Endodermal cell (in vitro differentiated cells): Measurements from ENCODE around the gene ZNF512. TPM values are rescaled to one million over a fixed set of nuclear protein-coding genes. Genes with fewer than 3 reads are reported as not detected.

Experiments used
- DNase-seq: peaks from one replicate; pipeline ENCODE4 v3.0.0-alpha.2; 2017
- H3K27ac ChIP-seq: 2 replicates; pipeline ENCODE4 v1.5.1; 2013; ENCODE audit warnings: mild to moderate bottlenecking, low read depth, low read length, moderate library complexity
- H3K27me3 ChIP-seq: 2 replicates; pipeline ENCODE4 v1.6.1; 2013; ENCODE audit warnings: mild to moderate bottlenecking, low read length, moderate library complexity; ENCODE audit not compliant: insufficient read depth, control insufficient read depth, poor library complexity, severe bottlenecking
- H3K36me3 ChIP-seq: 2 replicates; pipeline ENCODE4 v1.7.0; 2013; ENCODE audit warnings: mild to moderate bottlenecking, low read length, moderate library complexity; ENCODE audit not compliant: control insufficient read depth, insufficient read depth
- H3K4me1 ChIP-seq: one replicate; pipeline ENCODE4 v1.7.0; 2013; ENCODE audit warnings: low read length; ENCODE audit not compliant: control insufficient read depth, insufficient read depth
- H3K4me3 ChIP-seq: 2 replicates; pipeline ENCODE4 v1.5.1; 2013; ENCODE audit warnings: mild to moderate bottlenecking, low read length, moderate library complexity
- H3K9ac ChIP-seq: 2 replicates; pipeline ENCODE4 v1.6.1; 2013; ENCODE audit warnings: mild to moderate bottlenecking, low read length, moderate library complexity; ENCODE audit not compliant: poor library complexity, severe bottlenecking; ENCODE audit errors: extremely low read depth
- H3K9me3 ChIP-seq: 2 replicates; pipeline ENCODE4 v1.6.1; 2013; ENCODE audit warnings: mild to moderate bottlenecking, low read length, moderate library complexity; ENCODE audit not compliant: control insufficient read depth
- H3K27ac Mint-ChIP-seq: 2 replicates; pipeline ENCODE4 v1.8.0; 2020; ENCODE audit warnings: mixed read lengths
- H3K27me3 Mint-ChIP-seq: 2 replicates; pipeline ENCODE4 v1.8.0; 2021; ENCODE audit warnings: mild to moderate bottlenecking, mixed read lengths; ENCODE audit not compliant: insufficient read depth
- H3K36me3 Mint-ChIP-seq: 2 replicates; pipeline ENCODE4 v1.8.0; 2020; ENCODE audit warnings: low read depth, mixed read lengths
- H3K4me1 Mint-ChIP-seq: 2 replicates; pipeline ENCODE4 v1.8.0; 2020; ENCODE audit warnings: mixed read lengths
- H3K4me3 Mint-ChIP-seq: 2 replicates; pipeline ENCODE4 v1.8.0; 2020; ENCODE audit warnings: mild to moderate bottlenecking, moderate library complexity, mixed read lengths
- H3K9me3 Mint-ChIP-seq: 2 replicates; pipeline ENCODE4 v1.8.0; 2020; ENCODE audit warnings: mild to moderate bottlenecking, mixed read lengths
- WGBS, 2 experiments: methylation state at CpG; one replicate each; pipeline versions ENCODE4 v1.1.5 to v1.1.7; 2013; ENCODE audit warnings: missing lambda C conversion rate in 2 of 2, mixed read lengths in 1 of 2; ENCODE audit not compliant: insufficient coverage in 1 of 2, insufficient read length in 1 of 2; 5-methylcytosine and 5-hydroxymethylcytosine counted together
- total RNA-seq, 2 donors: library from RNA; stranded (reverse); fragmentation: NEBNext Ultra II Directional in 1 of 2; extraction: Animal tissue kit (Norgen Biotek cat#: 25700) in 1 of 2; gene quantifications; 2 replicates in 1 of 2; 3 replicates in 1 of 2; pipeline ENCODE4 v1.2.1, GENCODE V29; 2021
- TF ChIP-seq, protein P1 (sequence below): fragments of 200-600 bp; sonication (generic); conservative IDR thresholded peaks from 2 replicates; pipeline ENCODE4 v1.5.0; 2021; ENCODE audit warnings: antibody characterized with exemption, mild to moderate bottlenecking

The ZNF512 gene
- total RNA-seq, 2 donors from 2014 or later: 29.3 to 36.7 TPM

GRCh38 chr2:27572998-27573429, 9.8 kb upstream of the ZNF512 start:
- Histone ChIP-seq H3K9me3 (peaks cover 21% of the 10 kb centered on the region), H3K4me3 (no peak overlapping the region), H3K27me3 (peaks cover 56% of the 10 kb centered on the region), H3K9ac (no peak overlapping the region), H3K4me1 (no peaks in the 10 kb centered on the region), H3K27ac (no peak overlapping the region), H3K36me3 (no peaks in the 10 kb centered on the region)
- no peak for DNase-seq
- TF ChIP-seq, protein P1, sequence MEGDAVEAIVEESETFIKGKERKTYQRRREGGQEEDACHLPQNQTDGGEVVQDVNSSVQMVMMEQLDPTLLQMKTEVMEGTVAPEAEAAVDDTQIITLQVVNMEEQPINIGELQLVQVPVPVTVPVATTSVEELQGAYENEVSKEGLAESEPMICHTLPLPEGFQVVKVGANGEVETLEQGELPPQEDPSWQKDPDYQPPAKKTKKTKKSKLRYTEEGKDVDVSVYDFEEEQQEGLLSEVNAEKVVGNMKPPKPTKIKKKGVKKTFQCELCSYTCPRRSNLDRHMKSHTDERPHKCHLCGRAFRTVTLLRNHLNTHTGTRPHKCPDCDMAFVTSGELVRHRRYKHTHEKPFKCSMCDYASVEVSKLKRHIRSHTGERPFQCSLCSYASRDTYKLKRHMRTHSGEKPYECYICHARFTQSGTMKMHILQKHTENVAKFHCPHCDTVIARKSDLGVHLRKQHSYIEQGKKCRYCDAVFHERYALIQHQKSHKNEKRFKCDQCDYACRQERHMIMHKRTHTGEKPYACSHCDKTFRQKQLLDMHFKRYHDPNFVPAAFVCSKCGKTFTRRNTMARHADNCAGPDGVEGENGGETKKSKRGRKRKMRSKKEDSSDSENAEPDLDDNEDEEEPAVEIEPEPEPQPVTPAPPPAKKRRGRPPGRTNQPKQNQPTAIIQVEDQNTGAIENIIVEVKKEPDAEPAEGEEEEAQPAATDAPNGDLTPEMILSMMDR: no peak
- Mint-ChIP-seq H3K4me1 (no peaks in the 10 kb centered on the region), H3K9me3 (peaks cover 26% of the 10 kb centered on the region), H3K36me3 (no peaks in the 10 kb centered on the region), H3K27ac (no peak overlapping the region), H3K4me3 (no peak overlapping the region), H3K27me3 (peaks cover 85% of the 10 kb centered on the region)
- WGBS, 2 experiments: 77 to 82% methylated on average over 6 of the region's 6 CpGs

- peaks cover 85% of the 10 kb centered on the region for H3K27me3 Mint-ChIP-seq
- H3K4me1 ChIP-seq: no peaks in the 10 kb centered on the region
Observed at GRCh38 chr2:27573452-27573851, 9.4 kb upstream of the ZNF512 start.

GRCh38 chr2:27581417-27582128, 1.3 kb upstream of the ZNF512 start:
- Mint-ChIP-seq H3K27me3 (peaks cover 63% of the 10 kb centered on the region), H3K36me3 (peaks cover 8% of the 10 kb centered on the region), H3K9me3 (peaks cover 21% of the 10 kb centered on the region), H3K27ac (no peak overlapping the region), H3K4me1 (peaks cover 14% of the 10 kb centered on the region), H3K4me3 (peak overlapping the region; percentile 91)
- 95 to 96% methylated on average over 18 to 19 of the region's 19 CpGs for WGBS, 2 experiments
- H3K4me1 ChIP-seq: no peaks in the 10 kb centered on the region
- DNase-seq: no peak
- H3K9ac ChIP-seq: no peak overlapping the region
- H3K4me3 ChIP-seq: peak overlapping the region; percentile 100
- TF ChIP-seq, protein P1: no peak
- no peaks in the 10 kb centered on the region for H3K36me3 ChIP-seq
- H3K9me3 ChIP-seq: peaks cover 19% of the 10 kb centered on the region
- peaks cover 59% of the 10 kb centered on the region for H3K27me3 ChIP-seq
- H3K27ac ChIP-seq: no peak overlapping the region

More at GRCh38 chr2:27573452-27573851, 9.4 kb upstream of the ZNF512 start:
- Histone ChIP-seq H3K36me3 (no peaks in the 10 kb centered on the region), H3K4me3 (no peak overlapping the region), H3K9me3 (peaks cover 22% of the 10 kb centered on the region), H3K27me3 (peaks cover 56% of the 10 kb centered on the region), H3K9ac (no peak overlapping the region), H3K27ac (no peak overlapping the region)
- Mint-ChIP-seq H3K36me3 (no peaks in the 10 kb centered on the region), H3K4me3 (no peak overlapping the region), H3K27ac (no peak overlapping the region), H3K4me1 (no peaks in the 10 kb centered on the region), H3K9me3 (peaks cover 26% of the 10 kb centered on the region)
- TF ChIP-seq, protein P1: no peak
- 89 to 100% methylated on average over 3 of the region's 3 CpGs for WGBS, 2 experiments
- DNase-seq: no peak
